ENCODE data around the gene TRIM62.

GRCh38 chr1:33117440-33118085 lies 64.3 kb downstream of the TRIM62 start:
- TF ChIP-seq, protein P1, sequence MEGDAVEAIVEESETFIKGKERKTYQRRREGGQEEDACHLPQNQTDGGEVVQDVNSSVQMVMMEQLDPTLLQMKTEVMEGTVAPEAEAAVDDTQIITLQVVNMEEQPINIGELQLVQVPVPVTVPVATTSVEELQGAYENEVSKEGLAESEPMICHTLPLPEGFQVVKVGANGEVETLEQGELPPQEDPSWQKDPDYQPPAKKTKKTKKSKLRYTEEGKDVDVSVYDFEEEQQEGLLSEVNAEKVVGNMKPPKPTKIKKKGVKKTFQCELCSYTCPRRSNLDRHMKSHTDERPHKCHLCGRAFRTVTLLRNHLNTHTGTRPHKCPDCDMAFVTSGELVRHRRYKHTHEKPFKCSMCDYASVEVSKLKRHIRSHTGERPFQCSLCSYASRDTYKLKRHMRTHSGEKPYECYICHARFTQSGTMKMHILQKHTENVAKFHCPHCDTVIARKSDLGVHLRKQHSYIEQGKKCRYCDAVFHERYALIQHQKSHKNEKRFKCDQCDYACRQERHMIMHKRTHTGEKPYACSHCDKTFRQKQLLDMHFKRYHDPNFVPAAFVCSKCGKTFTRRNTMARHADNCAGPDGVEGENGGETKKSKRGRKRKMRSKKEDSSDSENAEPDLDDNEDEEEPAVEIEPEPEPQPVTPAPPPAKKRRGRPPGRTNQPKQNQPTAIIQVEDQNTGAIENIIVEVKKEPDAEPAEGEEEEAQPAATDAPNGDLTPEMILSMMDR (optimal IDR thresholded peaks at IDR 0.05 in 1 of 3, IDR thresholded peaks at IDR 0.05 in 1 of 3, conservative IDR thresholded peaks at IDR 0.05 in 1 of 3; ENCODE audit: extremely low read depth in 1 of 3, insufficient read depth in 2 of 3, low read length in 3 of 3): no peak
- no peak for TF ChIP-seq EZH2 (IDR thresholded peaks at IDR 0.05; ENCODE audit: low read length)
